Non-pigmented ciliary epithelial cell (primary cell): ENCODE results near the gene OSBPL10.

Source experiments
- DNase-seq: peaks from one replicate; pipeline ENCODE4 v3.0.0-alpha.2; 2010; ENCODE audit warnings: low read depth

OSBPL10 gene

GRCh38 chr3:31847760-31848159 is 133.3 kb downstream of the OSBPL10 start:
- DNase-seq: no peak

GRCh38 chr3:31841515-31841914 is 139.5 kb downstream of the OSBPL10 start:
- DNase-seq: no peak

GRCh38 chr3:31840252-31840651 is 140.8 kb downstream of the OSBPL10 start:
- no peak for DNase-seq

GRCh38 chr3:31839144-31839917 is 141.7 kb downstream of the OSBPL10 start:
- no peak for DNase-seq

DNA sequence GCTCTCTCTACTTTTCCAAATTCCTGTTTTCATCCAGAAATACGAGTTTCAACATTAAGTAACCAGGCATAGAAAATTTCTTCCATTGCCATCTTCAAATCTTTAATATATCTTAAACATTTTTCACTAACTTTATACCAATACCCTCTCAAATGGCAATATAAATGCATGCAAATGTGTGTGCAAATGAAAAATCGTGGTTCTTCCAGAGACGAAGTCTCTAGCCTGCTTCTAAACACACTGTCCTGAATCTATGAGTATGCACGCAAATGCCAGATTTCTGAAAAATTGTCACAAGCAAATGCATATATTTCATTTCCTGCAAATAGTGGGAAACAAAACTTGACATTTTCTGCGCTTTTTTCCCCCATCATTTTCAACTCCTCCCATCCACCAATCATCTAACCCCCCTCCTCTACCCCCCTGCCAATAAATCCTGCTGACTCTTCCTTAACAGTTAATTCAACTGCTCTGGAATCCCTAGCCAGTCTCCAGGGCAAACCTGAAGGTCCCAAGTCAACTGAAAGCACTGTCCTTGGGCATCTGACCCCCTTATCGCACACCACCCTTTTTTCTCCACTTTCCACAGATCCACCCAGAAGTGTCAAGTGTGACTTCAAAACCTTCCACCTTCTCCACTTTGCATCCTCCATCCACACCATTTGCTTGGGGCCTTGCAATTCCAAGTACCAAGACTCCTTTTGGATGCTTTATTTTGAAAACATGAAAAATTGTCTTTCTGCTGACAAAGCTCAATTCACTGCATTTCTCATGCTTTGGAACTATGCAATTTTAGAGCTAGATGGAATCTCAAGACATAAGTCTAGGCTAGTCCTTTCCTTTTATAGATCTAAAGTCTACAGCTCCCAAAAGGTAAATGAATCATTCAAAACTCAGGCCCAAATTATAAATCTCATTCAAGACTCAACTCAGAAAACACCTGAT is 144.7 kb downstream of the OSBPL10 start:
- DNase-seq: no peak

DNA sequence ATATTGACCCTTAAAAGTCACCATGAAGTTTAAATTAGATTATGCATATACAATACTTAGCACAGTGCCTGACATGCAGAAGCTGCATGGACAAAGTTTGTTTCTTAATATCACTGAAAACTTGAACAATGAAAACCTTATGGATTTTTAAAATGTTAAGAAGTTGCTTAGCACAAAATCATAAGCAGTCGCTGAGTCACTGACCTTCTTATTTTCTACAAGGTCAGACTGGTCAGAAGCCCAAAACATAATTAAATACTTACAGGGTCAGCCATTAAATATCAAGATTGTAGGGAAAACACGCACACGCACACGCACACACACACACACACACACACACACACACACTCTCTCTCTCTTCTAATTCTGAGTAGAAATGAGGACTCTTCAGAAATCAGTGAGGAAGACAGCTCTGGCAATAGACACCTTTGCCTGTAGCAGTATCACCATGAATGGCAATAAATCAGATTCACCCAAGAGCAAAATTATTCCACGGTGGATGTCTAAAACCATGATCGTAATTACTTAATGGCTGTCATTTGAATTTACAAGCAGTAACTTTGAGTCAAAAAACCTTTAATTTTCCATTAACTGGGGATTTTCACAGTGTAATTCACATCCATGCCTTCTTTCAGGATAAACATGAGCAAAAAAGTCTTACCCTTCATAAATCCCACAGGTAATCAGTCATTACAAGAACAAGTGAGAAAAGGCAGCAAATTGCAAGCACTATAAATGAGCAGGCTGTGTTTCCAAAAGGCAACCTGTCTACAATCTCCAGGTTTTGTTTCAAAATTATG is 147.5 kb downstream of the OSBPL10 start:
- DNase-seq: no peak

DNA sequence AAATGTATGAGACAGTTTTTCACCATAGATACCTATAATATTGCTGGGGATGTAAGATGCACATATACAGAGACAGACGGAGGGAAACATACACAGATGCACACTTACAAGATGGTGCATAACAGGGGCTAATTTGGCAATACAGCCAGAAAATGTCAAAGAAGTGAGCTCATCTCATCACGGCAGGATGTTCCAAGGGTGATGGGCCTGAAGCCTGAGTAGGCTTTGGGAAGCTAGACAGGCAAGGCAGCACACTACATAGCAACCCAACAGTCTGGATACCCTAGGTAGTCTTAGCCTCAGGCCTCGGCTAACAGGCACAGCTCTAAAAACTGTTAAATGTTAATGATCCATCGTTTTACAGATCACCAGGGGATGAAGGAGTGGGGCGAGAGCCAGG is 148.5 kb downstream of the OSBPL10 start:
- no peak for DNase-seq

GRCh38 chr3:31831591-31831990 is 149.5 kb downstream of the OSBPL10 start:
- no peak for DNase-seq

GRCh38 chr3:31829826-31830426 is 151.1 kb downstream of the OSBPL10 start:
- DNase-seq: no peak

- no peak for DNase-seq
Measured at GRCh38 chr3:31829010-31829409, 152.1 kb downstream of the OSBPL10 start.

- DNase-seq: no peak
Measured at GRCh38 chr3:31828007-31828406, 153.1 kb downstream of the OSBPL10 start.

DNA sequence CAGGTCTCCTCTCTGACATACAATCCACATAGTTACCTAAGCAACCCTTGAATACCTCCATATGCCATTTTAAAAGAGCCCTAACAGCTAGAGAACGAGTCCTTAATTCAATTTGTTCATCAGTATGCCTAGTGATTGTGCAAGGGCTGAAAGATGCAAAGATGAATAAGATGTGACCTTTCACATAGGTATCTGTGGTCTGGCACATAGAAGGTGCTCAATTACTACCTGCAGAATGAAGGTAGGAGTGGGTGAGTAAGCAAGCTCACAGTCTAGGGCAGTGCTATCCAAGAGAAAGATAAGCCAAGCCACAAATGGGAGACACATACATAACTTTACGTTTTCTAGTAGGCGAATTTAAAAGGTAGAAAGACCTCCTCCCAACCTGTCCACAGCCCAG is 157.9 kb downstream of the OSBPL10 start:
- DNase-seq: no peak

- DNase-seq: no peak
Measured at GRCh38 chr3:31821118-31821517, 159.9 kb downstream of the OSBPL10 start.

DNA sequence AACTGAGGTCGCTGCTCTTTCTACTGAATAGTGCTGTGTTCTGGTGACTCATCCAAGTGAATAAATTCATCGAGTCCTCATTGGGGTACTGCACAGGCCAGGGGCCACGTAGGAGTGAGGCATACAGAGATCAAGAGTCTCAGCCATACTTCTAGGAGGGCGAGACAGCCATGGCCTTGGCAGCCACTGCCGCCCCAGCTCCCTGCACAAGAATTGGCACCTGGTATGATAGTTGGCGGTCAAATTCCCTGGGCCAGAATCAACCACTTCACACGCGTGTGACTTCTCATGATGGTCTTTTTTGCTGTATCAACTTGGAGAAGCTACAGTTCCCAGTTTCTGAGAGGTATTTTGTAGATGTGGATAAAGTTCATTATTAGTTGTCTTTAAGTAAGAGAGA is 161.6 kb downstream of the OSBPL10 start:
- DNase-seq: no peak

DNA sequence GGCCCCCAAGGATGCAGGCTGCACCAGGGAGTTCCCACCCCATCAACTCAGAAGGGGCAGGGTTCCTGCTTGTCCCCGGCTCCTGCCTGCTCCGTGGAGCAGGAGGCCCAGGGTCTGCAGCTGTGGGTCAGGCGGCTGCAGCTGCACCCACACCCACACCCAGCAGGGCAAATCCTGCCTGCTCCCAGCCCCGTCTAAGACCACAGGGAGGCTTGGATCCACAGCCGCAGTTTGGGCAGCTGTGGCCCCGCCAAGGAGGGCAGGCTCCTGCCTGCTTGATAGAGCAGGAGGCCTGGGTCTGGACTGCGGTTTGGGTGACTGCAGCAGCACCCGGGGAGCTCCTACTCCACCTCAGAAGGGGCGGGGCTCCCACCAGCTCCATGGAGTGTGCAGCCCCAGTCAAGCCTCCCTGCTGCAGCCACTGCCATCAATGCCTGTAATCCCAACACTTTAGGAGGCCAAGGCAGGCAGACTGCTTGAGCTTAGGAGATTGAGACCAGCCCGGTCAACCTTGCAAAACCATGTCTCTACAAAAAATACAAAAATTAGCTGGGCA is 163.6 kb downstream of the OSBPL10 start:
- DNase-seq: no peak

DNA sequence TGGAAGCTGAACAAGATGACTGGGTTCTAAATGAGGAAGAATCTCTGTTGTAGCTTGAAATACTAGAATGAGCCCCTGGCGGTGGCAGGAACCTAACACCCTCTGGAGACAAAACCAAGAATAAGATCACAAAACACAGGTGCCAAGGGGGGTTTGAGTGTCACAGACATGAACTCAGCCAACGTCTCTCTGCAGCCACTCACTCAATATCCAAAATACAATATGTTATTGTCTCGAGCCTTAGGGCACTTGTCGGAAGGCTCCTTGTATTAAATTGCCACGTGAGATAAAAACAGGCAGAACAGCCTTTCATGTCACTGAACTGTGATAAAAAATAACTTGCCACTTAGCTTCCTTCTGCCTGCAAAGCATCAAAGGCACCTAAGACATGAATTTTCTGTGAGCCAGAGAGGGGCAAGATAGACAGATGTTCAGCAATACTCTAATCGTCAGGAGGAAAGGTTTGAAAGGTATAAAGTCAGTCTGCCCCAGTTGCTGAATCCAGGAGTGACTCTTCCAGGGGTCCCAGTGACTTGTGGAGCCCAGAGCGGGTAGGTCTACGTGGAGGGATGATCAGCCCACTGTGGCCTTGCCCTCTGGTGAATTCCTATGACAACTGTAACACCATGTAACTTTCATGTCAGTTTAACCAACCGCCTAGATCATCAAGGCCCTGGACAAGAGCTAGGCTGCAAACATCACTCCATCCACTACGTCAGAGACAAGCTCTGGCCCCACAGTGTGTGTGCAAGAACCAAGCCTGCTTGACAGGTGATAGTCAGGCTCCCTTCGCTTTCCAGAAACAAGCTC is 165.2 kb downstream of the OSBPL10 start:
- no peak for DNase-seq

DNA sequence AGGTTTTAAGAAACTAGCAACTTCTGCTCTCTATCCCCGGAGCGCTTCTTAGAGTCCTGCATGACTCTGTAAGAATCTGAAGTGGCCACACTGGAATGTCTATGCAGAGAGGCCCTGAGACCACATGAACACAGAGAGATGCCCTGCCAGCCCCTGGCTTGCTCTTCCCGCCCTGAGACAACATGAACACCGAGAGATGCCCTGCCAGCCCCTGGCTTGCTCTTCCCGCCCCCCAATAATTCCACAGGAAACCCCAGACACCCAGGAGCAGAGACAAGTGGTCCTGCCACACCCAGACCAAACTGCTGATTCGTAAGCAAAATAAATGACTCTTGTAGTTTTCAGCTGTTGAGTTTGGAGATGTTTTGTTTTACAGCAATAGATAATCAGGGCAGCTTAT is 166.1 kb downstream of the OSBPL10 start:
- DNase-seq: no peak

DNA sequence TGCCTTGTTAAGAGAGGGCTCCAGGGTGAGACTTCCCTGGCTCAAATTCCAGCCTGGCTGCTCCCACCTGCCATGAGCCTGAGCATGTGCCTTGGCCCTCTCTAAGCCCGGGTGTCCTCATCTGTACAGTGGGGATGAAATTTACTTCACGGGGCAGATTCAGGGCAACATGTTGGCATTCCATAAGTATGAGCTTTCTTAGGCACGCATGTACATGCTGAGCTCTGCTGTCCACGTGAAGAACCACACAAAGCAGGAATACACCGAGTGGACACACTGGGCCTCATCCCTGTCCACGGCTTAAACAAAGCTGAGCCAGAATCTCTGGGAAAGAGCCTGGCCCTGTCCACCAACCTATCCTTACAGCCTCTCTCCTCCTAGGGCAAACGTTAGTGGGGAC is 167.4 kb downstream of the OSBPL10 start:
- no peak for DNase-seq

DNA sequence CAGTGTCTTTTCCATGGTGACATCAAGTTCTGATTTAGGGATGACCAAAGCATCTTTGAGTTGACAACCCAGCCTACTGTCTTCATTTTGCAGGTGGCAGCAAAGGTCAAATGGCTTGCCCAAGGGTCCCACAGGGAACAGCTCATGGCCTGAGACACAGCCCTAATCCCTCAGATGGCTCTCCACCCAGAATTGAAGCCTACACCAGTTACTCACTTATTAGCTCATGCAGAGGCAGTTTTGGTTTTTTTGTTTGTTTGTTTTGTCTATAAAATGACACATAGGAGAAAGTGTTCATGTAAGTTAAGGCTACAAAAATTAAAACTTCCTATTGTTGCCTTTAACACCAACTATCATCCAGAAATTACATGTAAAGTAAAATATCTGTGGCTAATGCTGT is 167.9 kb downstream of the OSBPL10 start:
- DNase-seq: no peak

- no peak for DNase-seq
Measured at GRCh38 chr3:31810991-31811433, 170.1 kb downstream of the OSBPL10 start.
